WTC11 (cell line): Measurements from ENCODE around the gene PHYHIPL.

Source experiments
- CTCF ChIP-seq: fragments of 200-600 bp; IDR thresholded peaks from 2 replicates; pipeline ENCODE4 v1.8.0; 2022; ENCODE audit warnings: antibody characterized with exemption
- E2F4 ChIP-seq: sonication (generic); formaldehyde crosslinking; IDR thresholded peaks from 2 replicates; pipeline ENCODE4 v1.8.1; 2022; ENCODE audit warnings: low read depth, mild to moderate bottlenecking, moderate library complexity, missing genetic modification reagents, borderline replicate concordance
- E2F5 ChIP-seq: sonication (generic); formaldehyde crosslinking; IDR thresholded peaks from 2 replicates; pipeline ENCODE4 v1.8.1; 2022; ENCODE audit warnings: mild to moderate bottlenecking, moderate library complexity, missing genetic modification reagents
- ELF4 ChIP-seq: sonication (generic); formaldehyde crosslinking; IDR thresholded peaks from 2 replicates; pipeline ENCODE4 v1.8.1; 2022; ENCODE audit warnings: low read depth, mild to moderate bottlenecking, moderate library complexity, missing genetic modification reagents
- IRF2 ChIP-seq: sonication (generic); formaldehyde crosslinking; IDR thresholded peaks from 2 replicates; pipeline ENCODE4 v1.8.0; 2022; ENCODE audit warnings: low read depth, missing genetic modification reagents, borderline replicate concordance
- JUN ChIP-seq: sonication (generic); formaldehyde crosslinking; IDR thresholded peaks from 2 replicates; pipeline ENCODE4 v1.8.0; 2023; ENCODE audit warnings: mild to moderate bottlenecking, missing genetic modification reagents
- NFATC4 ChIP-seq: fragments of 250-450 bp; sonication (Bioruptor Pico); IDR thresholded peaks from 2 replicates; pipeline ENCODE4 v1.9.0; 2021; ENCODE audit warnings: mild to moderate bottlenecking
- NR3C1 ChIP-seq: sonication (generic); formaldehyde crosslinking; conservative IDR thresholded peaks from 2 replicates; pipeline ENCODE4 v1.8.1; 2023; ENCODE audit warnings: low read depth, mild to moderate bottlenecking, missing genetic modification reagents
- PREB ChIP-seq: sonication (generic); formaldehyde crosslinking; IDR thresholded peaks from 2 replicates; pipeline ENCODE4 v1.8.1; 2022; ENCODE audit warnings: mild to moderate bottlenecking, missing genetic modification reagents, moderate library complexity, borderline replicate concordance
- SP1 ChIP-seq: sonication (generic); formaldehyde crosslinking; conservative IDR thresholded peaks from 2 replicates; pipeline ENCODE4 v1.8.1; 2022; ENCODE audit warnings: missing genetic modification reagents
- ZBTB21 ChIP-seq: sonication (generic); formaldehyde crosslinking; IDR thresholded peaks from 2 replicates; pipeline ENCODE4 v1.8.1; 2023; ENCODE audit warnings: mild to moderate bottlenecking, missing genetic modification reagents, borderline replicate concordance
- ZNF138 ChIP-seq: sonication (generic); formaldehyde crosslinking; conservative IDR thresholded peaks from 2 replicates; pipeline ENCODE4 v1.8.1; 2022; ENCODE audit warnings: mild to moderate bottlenecking, moderate library complexity, missing genetic modification reagents
- ZNF232 ChIP-seq: sonication (generic); formaldehyde crosslinking; IDR thresholded peaks from 2 replicates; pipeline ENCODE4 v1.8.0; 2022; ENCODE audit warnings: mild to moderate bottlenecking, missing genetic modification reagents

GRCh38 chr10:59285848-59286247, 109.4 kb downstream of the PHYHIPL start:
- TF ChIP-seq E2F4 (CRISPR knock-in tag) (no peak), CTCF (no peak), JUN (CRISPR knock-in tag) (no peak), ELF4 (CRISPR knock-in tag) (no peak), NR3C1 (CRISPR knock-in tag) (no peak), SP1 (no peak), PREB (CRISPR knock-in tag) (no peak), ZBTB21 (no peak), ZNF138 (CRISPR knock-in tag) (no peak), E2F5 (no peak), NFATC4 (CRISPR knock-in tag) (no peak), IRF2 (no peak), ZNF232 (no peak)
